HTERT RPE-1 (cell line): Measurements from ENCODE around the gene STH.
"Not testable (repeated sequence)": the region's sequence is repeated elsewhere in the genome, so short reads cannot be mapped to it uniquely, and the experiment has no call there.

ENCODE experiments used
- in situ Hi-C: fragments of 300-500 bp; cut with MboI; formaldehyde crosslinking; loops from 4 replicates; pipeline ENCODE4 v1.14.3; 2020; ENCODE audit warnings: low sequenced_read_pairs

Gene STH

GRCh38 chr17:46002311-46002972 lies 3.4 kb downstream of the STH start:
- in situ Hi-C loops, result no loop called here

GRCh38 chr17:46002973-46003316 lies 3.9 kb downstream of the STH start:
- in situ Hi-C loops, result no loop called here

- in situ Hi-C loops, result no loop called here
Observed at GRCh38 chr17:46003907-46004748, 5.1 kb downstream of the STH start.

- in situ Hi-C loops, result not testable (repeated sequence)
Observed at GRCh38 chr17:46006082-46006481, 7.0 kb downstream of the STH start.

- in situ Hi-C loops, result no loop called here
Observed at GRCh38 chr17:46007461-46007965, 8.5 kb downstream of the STH start.

- in situ Hi-C loops, result no loop called here
Observed at GRCh38 chr17:46008591-46008990, 9.5 kb downstream of the STH start.

GRCh38 chr17:46009681-46010596 lies 10.9 kb downstream of the STH start:
- in situ Hi-C loops, result no loop called here

GRCh38 chr17:46010597-46011186 lies 11.6 kb downstream of the STH start:
- in situ Hi-C loops, result no loop called here

- in situ Hi-C loops, result no loop called here
Observed at GRCh38 chr17:46011711-46012505, 12.9 kb downstream of the STH start.

GRCh38 chr17:46012506-46013079 lies 13.5 kb downstream of the STH start:
- in situ Hi-C loops, result no loop called here

- in situ Hi-C loops, result no loop called here
Observed at GRCh38 chr17:46013127-46013501, 14.1 kb downstream of the STH start.

GRCh38 chr17:46013502-46014165 lies 14.6 kb downstream of the STH start:
- in situ Hi-C loops, result no loop called here

- in situ Hi-C loops, result not testable (repeated sequence)
Observed at GRCh38 chr17:46019408-46019925, 20.4 kb downstream of the STH start.

- in situ Hi-C loops, result no loop called here
Observed at GRCh38 chr17:46020023-46020761, 21.1 kb downstream of the STH start.

GRCh38 chr17:46020998-46021397 lies 21.9 kb downstream of the STH start:
- in situ Hi-C loops, result no loop called here

GRCh38 chr17:46023366-46023765 lies 24.3 kb downstream of the STH start:
- in situ Hi-C loops, result not testable (repeated sequence)

- in situ Hi-C loops, result no loop called here
Observed at GRCh38 chr17:46023783-46024388, 24.8 kb downstream of the STH start.

GRCh38 chr17:46024590-46024989 lies 25.5 kb downstream of the STH start:
- in situ Hi-C loops, result no loop called here
